ENCODE data around the gene DCK. TPM values are rescaled to one million over a fixed set of nuclear protein-coding genes. Genes with fewer than 3 reads are reported as not detected.

Gene DCK
- total and polyA plus RNA-seq, 2 experiments from 2014 or later, result 16.9 to 25.1 TPM

GRCh38 chr4:71049395-71049794 lies 55.9 kb downstream of the DCK start (continued):
- no peak for TF ChIP-seq ZNF462 (CRISPR knock-in tag; IDR thresholded peaks at IDR 0.05)
- TF ChIP-seq NANOG (IDR thresholded peaks at IDR 0.05; ENCODE audit: borderline replicate concordance), result no peak
- TF ChIP-seq EZH2phosphoT487 (IDR thresholded peaks at IDR 0.05; ENCODE audit: unreplicated experiment), result no peak
- TF ChIP-seq ZNF114 (CRISPR knock-in tag; IDR thresholded peaks at IDR 0.05), result no peak
- no peak for TF ChIP-seq REST (IDR thresholded peaks at IDR 0.05; ENCODE audit: unreplicated experiment)
- TF ChIP-seq POLR2AphosphoS5 (IDR thresholded peaks at IDR 0.05; ENCODE audit: low read depth), result no peak
- TF ChIP-seq EZH2 (IDR thresholded peaks at IDR 0.05; ENCODE audit: low read depth, unreplicated experiment), result no peak
- TF ChIP-seq JUNB (IDR thresholded peaks at IDR 0.05; ENCODE audit: unreplicated experiment), result no peak
- no peak for TF ChIP-seq CTCF (conservative IDR thresholded peaks at IDR 0.05; ENCODE audit: low read depth in 2 of 2)
- no peak for TF ChIP-seq ZNF331 (CRISPR knock-in tag; IDR thresholded peaks at IDR 0.05; ENCODE audit: low read depth)
